LoVo (cell line): Measurements from ENCODE around the gene YARS2.

Experiments used
- DNase-seq: peaks from one replicate; pipeline ENCODE4 v3.0.0-alpha.2; 2016; ENCODE audit warnings: low spot score

The YARS2 gene

DNA sequence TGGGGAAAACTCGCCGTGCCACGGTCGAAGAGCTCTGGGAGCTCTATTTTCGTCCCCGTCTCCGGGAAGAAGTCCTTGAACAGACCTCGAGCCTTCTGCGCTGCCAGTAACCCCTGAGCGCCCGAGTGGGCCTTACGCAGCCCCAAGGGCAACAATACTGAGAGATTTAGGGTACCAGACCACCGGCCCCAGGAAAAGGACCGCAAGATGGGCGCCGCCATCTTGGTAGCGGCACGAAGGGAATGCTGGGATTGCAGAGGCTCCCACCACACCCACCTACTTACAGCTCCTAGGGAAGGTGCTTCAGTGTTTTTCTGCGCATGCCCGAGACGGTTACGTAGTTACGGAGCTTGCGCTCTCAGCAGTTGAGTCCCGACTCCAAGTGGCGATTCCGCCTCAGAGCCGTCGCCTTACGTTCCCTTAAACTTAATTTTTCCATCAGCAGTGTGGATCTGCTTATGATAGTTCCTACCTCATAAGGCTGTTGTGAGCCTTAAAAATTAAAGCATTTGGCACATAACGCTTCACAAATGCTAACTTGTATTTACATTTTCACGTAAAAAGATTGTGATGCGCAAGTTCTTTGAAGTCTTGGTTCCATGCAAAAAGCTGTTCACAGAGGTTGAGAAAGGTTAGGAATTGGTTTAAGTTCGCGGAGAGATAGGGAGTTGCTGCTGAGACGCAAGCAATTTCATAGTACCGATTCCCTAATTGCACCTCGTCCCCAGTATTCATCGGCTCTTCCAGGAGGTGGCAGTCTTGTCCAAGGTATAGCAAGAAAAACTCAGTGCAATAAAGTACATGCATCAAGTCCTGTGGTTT lies at the start of gene YARS2:
Gene YARS2 (minus strand): TSS at position 244 of the 822 bp plus-strand sequence. CDS start 23 bp downstream, at position 221.
- peak; percentile 100 for DNase-seq

DNA sequence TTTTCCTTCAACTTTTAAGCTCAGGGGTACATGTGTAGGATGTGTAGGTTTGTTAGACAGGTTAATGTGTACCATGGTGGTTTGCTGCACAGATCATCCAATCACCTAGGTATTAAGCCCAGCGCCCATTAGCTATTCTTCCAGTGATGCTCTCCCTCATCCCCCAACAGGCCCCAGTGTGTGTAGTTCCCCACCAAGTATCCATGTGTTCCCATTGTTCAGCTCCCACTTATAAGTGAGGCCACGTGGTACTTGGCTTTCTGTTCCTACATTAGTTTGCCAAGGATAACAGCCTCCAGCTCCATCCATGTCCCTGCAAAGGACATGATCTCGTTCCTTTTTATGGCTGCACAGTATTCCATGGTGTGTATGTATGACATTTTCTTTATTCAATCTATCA lies 48.6 kb upstream of the YARS2 start:
- no peak for DNase-seq

DNA sequence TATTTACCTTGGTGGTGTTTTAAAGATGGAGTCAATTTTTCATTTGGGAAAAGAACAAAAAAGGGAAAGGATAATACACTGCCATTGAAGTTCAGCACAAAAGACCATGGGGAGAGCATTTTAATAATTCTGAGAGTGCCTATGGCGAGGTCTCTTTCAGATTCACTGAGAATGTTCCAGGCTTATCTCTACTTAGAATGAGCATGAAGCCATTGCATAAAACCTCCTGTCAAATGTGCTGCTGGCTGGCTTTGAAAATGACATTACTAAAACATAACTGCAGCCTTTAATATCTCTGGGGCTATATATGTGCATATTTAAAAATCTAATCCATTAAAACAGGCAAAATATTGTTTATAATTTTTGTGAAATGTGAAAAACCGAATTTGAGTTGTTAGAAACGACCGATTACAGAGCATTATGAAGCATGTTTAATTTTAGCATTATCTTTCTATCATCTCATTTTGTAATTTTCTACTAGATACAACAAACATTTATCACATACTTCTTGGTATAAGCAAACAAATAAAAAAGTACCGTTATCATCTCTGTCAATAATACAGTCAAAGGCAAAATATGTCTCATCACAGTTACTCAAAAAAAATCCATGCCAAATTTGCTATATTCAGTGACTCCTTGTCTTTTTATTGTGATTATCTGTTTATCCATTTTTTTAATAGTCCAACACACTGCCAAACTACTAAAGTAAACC lies 45.7 kb upstream of the YARS2 start:
- DNase-seq = no peak

DNA sequence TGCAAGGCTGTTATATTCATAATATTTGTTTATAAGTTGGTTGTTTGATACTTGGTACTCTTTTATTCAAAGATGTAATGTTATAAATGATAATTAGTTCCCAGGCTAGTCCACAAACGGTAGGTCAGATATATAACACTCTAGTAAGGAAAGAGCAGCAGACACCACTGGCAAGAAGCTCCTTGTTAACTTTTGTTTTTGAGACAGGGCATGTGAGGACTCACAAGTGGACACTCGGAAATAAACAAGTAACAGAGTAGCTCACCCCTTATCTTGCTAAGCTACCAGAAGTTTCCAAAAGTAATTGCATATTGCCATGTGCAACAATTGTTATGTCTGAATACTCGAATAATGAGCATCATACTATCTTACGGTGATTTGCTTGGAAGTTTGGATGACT lies 38.6 kb upstream of the YARS2 start:
- DNase-seq = no peak

DNA sequence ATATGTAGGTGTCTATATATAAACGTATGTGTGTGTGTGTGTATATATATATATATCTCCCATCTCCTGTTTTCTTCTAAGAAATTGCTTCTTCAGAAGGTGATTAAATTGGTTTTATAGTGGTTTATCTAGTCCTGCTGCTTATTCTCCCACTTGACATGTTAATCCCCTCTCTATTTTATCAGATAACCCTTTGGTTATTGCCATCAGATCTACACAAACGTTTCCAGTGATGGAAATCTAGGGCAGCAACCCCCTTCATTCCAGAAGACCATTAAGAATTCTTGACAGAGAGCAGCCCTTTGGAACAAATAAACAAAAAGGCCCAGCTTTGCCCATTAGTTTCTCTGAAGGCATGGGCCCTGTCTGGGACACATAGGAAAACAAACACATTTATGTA lies 34.2 kb upstream of the YARS2 start:
- no peak for DNase-seq

DNA sequence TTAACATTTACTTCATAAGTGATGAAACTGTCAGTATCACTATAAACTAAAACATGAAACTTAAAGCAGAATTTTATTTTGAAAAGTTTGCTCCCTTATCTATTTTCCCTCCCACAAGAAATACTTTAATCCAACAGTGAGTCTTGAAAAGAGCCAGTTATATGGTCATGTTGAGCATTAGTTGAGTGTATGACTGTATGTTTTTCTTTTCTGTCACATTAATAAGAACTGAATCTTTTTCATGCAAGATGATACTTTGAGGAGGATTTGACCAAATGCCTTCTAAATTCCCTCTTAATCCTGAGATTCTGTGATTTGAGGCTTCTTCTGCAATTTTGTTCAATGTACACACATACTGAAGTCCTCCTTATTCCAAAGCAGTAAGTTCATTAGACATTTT lies 33.7 kb upstream of the YARS2 start:
- DNase-seq = no peak

DNA sequence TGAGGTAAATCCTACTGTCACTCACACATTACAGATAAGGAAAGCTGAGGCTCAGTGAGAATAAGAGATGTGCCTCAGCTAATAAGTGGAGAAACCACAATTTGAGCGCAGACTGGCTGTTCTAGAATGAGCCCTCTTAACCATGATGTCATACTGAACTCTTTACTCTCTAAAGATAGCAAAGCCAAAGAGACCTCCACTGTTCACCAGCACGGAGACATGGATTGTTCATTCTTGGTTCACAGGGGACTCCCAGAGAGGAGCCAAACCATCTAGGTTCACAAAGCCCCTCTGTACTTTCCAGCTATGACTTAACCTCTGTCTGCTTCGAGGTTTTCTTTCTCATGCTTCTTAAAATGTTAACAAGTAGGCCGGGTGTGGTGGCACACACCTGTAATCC lies 32.7 kb upstream of the YARS2 start:
- no peak for DNase-seq

DNA sequence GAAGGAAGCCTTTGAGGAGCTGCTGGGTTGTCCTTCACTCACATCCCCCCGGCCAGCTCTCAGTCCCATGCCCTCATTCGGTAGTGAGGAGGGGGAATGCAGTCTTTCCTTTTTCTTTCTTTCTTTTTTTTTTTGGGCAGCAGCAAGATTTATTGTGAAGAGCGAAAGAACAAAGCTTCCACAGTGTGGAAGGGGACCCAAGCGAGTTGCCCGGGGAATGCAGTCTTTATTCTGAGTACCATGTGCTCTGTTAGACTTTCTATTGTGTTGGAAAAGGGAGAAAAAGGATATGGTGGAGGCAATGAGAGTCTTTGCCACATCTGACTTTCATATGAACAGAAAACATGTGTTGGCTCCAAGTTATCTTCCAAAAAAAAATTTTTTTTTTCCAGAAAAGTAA lies 29.9 kb upstream of the YARS2 start:
- no peak for DNase-seq

DNA sequence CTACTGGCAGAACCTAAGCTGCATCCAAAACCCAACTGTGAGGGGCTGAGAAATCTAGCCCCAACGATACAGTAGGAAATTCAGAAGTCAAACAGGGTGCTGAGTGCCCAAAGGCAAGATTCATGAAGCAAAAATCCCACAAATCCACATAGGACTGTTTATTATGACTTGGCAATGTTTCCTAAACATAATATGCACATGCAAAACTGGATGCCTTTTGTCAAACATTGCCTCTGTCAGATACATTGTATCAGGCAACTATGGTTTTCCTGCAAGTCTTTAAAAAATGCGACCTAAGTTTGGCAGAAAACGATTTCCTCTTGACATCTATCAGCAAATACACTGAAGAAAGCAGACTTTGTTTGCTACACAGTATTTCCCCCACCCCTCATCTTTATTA lies 27.3 kb upstream of the YARS2 start:
- no peak for DNase-seq

DNA sequence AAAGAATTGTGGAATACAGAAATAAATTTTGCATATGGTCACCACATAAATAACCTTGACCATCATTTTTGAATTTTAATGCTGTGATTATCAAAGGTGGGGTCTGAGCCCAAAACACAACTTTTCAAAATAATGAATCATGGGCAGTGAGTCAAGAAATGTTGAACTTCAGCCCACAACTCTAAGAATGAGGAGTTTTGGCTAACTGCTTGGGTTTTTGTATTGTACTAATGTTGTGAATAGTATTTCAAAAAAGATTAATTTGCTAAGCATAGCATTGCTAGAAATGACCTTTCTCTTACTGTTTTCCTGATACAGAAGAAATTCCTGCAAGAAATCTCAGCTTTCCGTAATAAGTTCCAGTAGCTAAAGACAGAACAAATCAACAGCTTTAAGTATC lies 24.4 kb upstream of the YARS2 start:
- DNase-seq = no peak

DNA sequence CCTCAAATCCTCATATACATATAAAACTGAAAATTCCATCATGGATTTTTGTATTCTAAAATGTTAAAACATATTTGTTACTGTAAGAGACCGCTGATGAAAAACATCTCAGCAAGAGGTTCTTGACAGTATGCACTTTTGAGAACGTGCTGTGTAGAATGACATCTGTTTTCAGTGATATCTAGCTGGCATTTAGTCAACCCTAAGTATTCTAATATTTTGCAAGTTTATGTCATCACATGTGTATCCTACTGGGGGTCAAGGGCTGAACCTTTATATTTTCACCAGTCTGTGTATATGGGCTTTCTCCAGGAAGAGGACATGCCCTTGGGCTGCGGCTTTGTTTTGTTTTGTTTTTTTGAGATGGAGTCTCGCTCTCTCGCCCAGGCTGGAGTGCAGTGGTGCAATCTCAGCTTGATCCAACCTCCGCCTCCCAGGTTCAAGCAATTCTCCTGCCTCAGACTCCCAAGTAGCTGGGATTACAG lies 22.0 kb upstream of the YARS2 start:
- no peak for DNase-seq

DNA sequence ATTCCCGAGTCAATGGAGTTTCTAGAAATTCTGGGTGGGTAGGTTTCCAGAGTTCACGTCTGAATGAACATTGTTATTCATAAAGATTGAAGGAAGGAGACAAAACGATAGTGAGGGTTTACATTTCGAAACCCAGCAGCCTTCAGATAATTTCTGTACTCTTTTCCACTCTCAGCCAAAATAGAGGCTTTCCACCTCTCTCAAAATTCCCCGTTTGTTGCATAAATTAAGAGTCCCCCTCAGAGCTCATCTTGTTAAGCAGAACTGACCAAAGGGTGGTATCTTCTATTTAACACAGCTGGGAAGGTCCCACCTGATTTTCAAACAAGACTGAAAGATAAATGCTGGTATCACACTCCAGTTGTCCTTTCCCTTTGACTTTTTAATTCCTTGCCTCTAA lies 21.5 kb upstream of the YARS2 start:
- no peak for DNase-seq

DNA sequence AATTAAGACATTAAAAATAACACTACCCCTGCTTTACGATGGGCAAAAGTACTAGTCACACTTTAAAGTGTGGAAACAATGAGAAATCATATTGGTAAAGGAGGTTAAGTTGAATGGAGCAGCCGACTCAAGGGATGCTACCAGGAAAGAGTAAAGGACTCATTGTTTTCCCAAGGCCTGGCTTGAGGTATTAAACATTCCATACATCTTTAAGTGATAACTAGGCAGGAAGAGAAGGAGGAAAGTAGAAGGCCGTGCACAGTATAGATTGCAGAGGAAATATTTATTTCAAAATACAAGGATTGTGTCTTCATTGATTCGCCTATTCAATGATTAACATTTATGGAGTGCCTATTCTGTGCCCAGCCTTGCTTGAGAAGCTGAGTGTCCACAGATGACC lies 20.6 kb upstream of the YARS2 start:
- DNase-seq = peak; percentile 73

DNA sequence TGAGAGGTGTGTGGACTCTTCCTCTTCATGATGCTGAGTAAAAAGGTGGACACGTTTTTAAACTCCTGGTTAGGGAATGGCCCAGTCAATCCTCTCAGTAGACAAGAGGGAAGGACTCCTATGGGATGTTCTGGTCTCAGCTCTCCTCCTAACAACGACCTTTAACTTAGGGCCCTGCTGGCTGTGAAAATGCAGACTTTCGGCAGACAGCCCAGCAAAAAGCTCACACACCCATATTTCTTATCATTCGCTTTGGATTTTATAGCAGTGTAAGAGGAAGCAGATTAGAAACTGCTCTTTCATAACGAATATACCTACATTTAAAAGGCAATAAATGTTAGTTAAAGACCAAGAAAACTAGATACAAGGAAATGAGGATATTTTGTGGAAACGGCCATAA lies 18.0 kb upstream of the YARS2 start:
- peak; percentile 49 for DNase-seq

DNA sequence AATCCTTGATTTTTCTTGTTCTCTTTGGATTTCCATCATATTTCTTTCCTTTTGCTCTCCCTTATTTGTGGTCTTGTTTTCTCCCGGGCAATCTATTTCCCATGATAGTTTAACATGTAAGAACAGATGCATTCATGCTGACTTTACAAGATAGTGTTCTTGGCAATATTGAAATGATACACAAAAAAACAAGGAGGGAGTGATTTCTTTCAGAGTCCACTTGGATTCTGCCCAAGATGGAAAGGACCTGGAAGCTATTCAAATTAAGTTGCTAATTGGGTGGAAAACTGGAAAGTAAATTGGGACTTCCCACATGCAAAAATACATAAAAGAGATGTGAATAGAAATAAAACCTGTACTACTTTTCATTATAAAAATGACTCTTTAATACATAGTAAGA lies 14.4 kb upstream of the YARS2 start:
- DNase-seq = no peak

DNA sequence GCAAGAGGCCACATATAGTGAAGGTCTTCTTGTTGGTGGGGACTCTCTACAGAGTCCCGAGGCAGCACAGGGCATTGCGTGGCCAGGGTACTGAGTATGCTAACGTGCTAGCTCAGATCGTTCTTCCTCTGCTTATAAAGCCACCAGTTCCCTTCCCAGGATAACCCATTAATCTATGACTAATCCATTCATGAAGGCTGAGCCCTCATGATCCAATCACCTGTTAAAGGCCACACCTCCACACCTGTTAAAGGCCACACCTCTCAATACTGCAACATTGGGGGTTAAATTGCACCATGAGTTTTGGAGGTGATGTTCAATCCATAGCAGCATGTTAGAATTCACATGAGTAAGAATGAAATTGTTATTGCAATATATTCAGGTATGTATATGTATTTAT lies 12.8 kb upstream of the YARS2 start:
- peak; percentile 32 for DNase-seq

DNA sequence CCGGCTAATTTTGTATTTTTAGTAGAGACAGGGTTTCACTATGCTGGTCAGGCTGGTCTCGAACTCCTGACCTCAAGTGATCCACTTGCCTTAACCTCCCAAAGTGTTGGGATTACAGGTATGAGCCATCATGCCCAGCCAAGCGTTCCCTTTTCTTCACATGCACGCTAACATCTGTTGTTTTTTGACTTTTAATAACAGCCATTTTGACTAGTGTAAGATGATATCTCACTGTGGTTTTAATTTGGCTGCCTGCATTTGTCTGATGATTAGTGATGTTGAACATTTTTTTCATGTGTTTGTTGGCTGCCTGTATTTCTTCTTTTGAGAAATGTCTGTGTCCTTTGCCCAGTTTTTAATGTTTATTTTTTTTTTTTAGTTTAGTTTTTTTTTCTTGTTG lies 10.2 kb upstream of the YARS2 start:
- DNase-seq = no peak

DNA sequence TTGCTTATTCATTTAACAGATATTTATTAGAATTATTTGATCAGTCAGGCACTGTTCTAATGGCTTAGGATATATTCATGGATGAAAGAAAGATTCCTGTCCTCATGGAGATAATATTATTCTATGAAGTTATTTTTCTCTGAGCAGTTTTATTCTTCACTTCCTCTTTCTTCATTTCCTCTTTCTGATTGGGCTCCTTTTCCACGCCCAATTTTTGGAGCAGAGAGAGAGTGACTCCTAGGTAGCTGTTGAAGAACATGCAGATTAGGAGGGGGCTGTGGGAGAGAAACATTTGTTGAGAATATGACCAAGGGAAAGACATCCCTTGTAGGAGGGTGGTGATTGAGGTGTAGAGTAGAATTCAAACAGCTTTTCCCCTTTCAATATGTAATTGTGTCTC lies 6.0 kb upstream of the YARS2 start:
- DNase-seq = no peak

DNA sequence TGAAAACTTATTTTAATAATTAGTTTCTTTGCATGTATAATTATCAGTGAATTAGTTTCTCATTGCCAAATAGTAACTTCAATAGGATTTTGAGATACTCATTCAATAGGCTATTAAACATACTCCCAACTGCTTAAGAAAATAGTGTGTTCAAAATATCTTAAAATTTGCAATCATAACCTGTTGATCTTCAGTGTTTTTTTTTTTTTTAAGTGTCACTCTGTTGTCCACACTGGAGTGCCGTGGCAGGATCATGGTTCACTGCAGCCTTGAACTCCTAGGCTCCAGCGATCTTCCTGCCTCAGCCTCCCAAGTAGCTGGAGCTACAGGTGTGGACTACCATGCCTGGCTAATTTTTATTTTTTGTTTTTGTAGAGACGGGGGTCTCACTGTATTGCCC lies 1.5 kb upstream of the YARS2 start:
- no peak for DNase-seq

DNA sequence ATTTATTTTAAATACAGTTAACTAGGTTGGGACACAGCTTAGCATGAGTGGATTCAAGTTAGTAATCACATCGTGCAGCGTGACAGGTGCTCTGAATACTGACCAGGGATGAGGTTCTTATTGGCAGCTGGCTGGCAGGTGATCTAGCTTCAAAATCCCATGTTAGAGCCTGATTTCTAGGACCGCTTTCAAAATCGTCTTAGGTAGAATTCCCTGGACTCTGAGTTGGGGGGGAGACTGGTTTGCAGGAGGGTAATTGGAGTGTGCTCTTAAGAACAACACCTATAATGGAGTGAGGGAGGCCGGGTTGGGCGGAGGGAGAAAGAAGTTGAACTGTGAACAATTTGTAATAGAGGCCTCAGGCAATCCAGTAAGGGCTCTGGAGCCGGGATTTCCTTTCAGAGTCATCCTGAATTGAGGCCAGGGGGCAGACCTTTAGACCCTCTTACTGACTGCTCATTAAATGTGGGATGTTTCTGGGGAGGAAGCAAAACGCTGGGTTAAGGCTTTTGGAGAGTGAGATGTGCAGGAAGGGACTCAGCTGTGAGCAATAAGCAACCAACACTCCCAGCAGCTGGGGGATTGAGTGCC lies 874 bp upstream of the YARS2 start:
- DNase-seq = no peak

DNA sequence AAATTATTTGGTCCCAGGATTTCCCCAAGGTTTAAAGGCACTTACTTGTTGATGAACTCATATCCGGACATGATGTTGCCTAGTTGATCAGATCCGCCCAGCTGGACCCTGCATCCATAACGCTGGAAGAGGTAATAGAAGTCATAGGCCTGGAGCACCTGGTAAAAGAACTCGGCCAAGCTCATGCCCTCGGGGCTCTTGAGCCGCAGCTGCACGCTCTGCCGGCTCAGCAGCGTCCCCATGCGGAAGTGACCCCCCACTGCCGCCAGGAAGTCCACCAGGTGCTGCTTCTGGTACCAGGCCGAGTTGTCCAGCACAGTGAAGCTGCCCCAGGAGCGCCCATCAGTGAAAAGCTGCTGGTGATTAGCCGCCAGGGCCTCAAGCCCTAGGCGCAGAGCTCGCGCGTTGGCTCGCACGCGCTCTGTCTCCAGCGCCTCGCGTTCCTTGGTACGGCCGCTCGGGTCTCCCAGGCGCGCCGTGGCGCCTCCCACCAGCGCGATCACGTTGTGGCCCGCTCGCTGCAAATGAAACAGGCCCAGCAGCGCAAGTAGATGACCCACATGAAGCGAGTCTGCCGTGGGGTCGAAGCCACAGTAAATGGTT lies 545 bp downstream of the YARS2 start:
- DNase-seq = peak; percentile 93

DNA sequence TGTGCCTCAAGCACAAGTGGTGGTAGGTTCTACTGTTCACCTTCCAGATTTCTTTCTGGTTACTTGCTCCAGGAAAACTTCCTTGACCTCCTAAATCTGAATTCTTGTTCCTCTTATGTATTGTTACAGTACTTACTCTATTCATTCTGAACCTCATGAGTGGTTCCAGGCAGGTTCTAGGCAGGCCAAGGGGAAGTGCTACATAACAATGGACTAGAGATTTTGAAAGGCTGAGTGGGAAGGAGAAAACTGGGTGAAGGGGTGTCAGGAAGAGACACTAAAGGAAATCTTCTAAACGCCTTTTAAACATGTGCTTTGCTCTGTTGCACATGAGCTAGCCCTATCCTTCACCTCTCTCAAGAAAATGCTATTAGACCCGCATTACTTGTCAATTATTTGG lies 1.6 kb downstream of the YARS2 start:
- DNase-seq = no peak

DNA sequence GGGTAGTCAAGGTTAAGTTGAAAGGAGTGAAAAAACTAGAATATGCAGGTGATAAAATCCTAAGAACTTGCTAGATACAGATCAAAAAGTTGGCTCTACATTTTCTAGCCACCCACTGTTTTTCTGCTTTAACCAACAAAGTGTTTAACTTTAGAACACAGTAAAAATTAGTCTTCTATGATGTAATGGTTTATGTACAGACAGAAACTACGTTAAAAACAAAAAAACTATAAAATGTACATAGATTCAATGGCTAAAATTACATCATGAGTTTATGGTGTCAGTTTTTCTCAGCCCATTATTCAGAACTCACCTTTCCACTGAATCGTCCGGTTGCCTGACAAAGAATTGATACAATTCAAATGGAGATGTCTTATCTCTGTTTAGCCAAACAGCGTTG lies 2.1 kb downstream of the YARS2 start:
- DNase-seq = no peak
